BJ (cell line): ENCODE results near the gene DPM3. TPM values are rescaled to one million over a fixed set of nuclear protein-coding genes. Genes with fewer than 3 reads are reported as not detected.
"Not testable (repeated sequence)": the region's sequence is repeated elsewhere in the genome, so short reads cannot be mapped to it uniquely, and the experiment has no call there.

Experiments used
- CTCF ChIA-PET: fragments of 350-600 bp; formaldehyde crosslinking; extraction: SDS; loops from one replicate; lab custom pipeline; 2021; ENCODE audit warnings: antibody characterized with exemption, inconsistent platforms; lab: Yijun Ruan, JAX
- POLR2A ChIA-PET: fragments of 300-600 bp; sonication (Branson Sonifier 250); formaldehyde crosslinking; extraction: SDS; loops from one replicate; lab custom pipeline; 2021; ENCODE audit warnings: antibody characterized with exemption; lab: Charles Lee
- DNase-seq: peaks from one replicate; pipeline ENCODE4 v3.0.0-alpha.2; 2011; ENCODE audit warnings: low read depth
- H3K27me3 ChIP-seq: 2 replicates; pipeline ENCODE4 v1.6.0; 2011; ENCODE audit warnings: low read length; ENCODE audit not compliant: control insufficient read depth, insufficient read depth
- H3K36me3 ChIP-seq: 2 replicates; pipeline ENCODE4 v1.5.1; 2011; ENCODE audit warnings: low read length; ENCODE audit not compliant: control insufficient read depth, insufficient read depth
- H3K4me3 ChIP-seq: 2 replicates; pipeline ENCODE4 v1.5.1; 2011; ENCODE audit warnings: low read depth, mild to moderate bottlenecking, control low read depth, low read length
- polyA plus RNA-seq: library from polyadenylated mRNA; depleted of rRNA; stranded (reverse); fragments of >200 nt; gene quantifications from 2 replicates; pipeline ENCODE4 v1.2.3, GENCODE V29; 2011
- TF ChIP-seq, protein P1 (sequence below): IDR thresholded peaks from 2 replicates; pipeline ENCODE4 v1.5.1; 2011; ENCODE audit warnings: low read depth, mild to moderate bottlenecking, control low read depth, inconsistent platforms, low read length, moderate library complexity; ENCODE audit not compliant: insufficient read depth

DPM3 gene
- polyA plus RNA-seq, 1 experiment: 34.1 TPM

DNA sequence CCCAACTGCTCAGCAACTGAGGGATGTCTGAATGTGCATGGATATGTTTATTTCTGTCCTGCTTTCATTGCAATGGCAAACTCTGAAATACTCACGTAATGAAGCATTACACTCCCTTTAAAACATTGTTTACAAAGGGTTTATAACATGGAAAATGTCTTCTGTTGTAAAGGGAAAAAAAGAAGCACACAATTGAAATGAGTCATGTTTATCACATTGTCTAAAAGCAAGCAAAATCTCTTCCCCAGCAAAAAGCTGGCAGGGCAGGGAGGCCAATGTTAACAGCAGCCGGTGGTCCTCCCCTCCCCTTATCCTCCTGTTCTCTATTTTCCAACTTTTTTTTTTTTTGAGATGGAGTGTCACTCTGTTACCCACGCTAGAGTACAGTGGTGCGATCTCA lies 16.5 kb downstream of the DPM3 start:
- no peak for DNase-seq
- Histone ChIP-seq H3K36me3 (no peaks in the 10 kb centered on the region), H3K4me3 (no peak overlapping the region), H3K27me3 (peaks cover 51% of the 10 kb centered on the region)
- TF ChIP-seq, protein P1, sequence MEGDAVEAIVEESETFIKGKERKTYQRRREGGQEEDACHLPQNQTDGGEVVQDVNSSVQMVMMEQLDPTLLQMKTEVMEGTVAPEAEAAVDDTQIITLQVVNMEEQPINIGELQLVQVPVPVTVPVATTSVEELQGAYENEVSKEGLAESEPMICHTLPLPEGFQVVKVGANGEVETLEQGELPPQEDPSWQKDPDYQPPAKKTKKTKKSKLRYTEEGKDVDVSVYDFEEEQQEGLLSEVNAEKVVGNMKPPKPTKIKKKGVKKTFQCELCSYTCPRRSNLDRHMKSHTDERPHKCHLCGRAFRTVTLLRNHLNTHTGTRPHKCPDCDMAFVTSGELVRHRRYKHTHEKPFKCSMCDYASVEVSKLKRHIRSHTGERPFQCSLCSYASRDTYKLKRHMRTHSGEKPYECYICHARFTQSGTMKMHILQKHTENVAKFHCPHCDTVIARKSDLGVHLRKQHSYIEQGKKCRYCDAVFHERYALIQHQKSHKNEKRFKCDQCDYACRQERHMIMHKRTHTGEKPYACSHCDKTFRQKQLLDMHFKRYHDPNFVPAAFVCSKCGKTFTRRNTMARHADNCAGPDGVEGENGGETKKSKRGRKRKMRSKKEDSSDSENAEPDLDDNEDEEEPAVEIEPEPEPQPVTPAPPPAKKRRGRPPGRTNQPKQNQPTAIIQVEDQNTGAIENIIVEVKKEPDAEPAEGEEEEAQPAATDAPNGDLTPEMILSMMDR: no peak
- POLR2A ChIA-PET: no interaction called here
- CTCF ChIA-PET: interaction anchor here (0.6 to 2.4 kb wide), 2 partner anchors 27 to 49 kb away, joined by 3 to 6 read pairs; partner anchors contain the start of gene KRTCAP2

GRCh38 chr1:155122308-155122707 lies 18.0 kb downstream of the DPM3 start:
- no peak overlapping the region for H3K4me3 ChIP-seq
- ChIA-PET POLR2A (no interaction called here), CTCF (interaction anchor here (2.4 to 3.5 kb wide), 2 partner anchors 30 to 51 kb away, joined by 6 to 15 read pairs; partner anchors contain the start of gene KRTCAP2)
- H3K36me3 ChIP-seq: no peaks in the 10 kb centered on the region
- TF ChIP-seq, protein P1: no peak
- DNase-seq: no peak
- H3K27me3 ChIP-seq: peaks cover 44% of the 10 kb centered on the region

DNA sequence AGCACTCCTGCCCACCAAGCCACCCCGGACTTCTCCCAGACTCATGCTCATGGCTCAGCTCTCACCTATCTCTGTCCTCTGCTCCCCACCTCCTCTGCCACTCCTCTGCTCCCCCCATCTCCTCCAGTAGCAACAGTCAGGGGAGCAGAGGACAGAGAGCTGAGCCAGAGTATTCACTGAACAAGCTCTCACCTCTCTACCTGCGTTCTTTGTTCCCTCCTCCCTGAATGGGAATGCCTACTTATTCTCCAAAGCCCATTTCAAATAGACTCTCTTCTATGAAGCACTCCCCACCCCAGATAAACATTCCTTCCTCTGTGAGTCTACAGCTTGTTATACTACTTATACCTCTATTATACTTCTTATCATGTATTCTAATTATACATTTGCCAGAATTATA lies 19.1 kb downstream of the DPM3 start:
- TF ChIP-seq, protein P1: no peak
- no peak for DNase-seq
- H3K4me3 ChIP-seq: no peak overlapping the region
- CTCF ChIA-PET: interaction anchor here (1.2 to 3.5 kb wide), 2 partner anchors 29 to 48 kb away, joined by 6 to 15 read pairs; no protein-coding TSS in a partner anchor
- POLR2A ChIA-PET: no interaction called here
- H3K27me3 ChIP-seq: peaks cover 36% of the 10 kb centered on the region
- no peaks in the 10 kb centered on the region for H3K36me3 ChIP-seq

DNA sequence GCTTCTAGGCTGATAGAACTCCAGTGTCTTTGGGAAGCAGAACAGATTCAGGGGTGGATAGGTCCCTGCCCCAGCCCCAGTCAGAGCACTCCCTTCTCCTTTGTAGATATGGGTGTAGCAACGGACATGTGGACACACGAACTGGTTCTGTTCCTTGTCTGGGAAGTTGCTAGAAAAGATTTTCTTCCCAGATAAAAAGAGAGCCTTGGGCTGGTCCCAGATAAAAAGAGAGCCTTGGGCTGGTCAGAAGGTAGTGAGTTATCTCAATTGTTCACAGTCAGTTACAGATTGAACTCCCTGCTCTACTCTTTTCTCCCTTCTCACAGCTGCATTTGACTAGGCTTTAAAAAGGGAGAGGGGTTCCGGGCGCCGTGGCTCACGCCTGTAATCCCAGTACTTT lies 20.1 kb downstream of the DPM3 start:
- no peaks in the 10 kb centered on the region for H3K36me3 ChIP-seq
- CTCF ChIA-PET: interaction anchor here (0.5 to 3.5 kb wide), 6 partner anchors 26 to 369 kb away, joined by 3 to 15 read pairs (median 4); no protein-coding TSS in a partner anchor
- POLR2A ChIA-PET: no interaction called here
- TF ChIP-seq, protein P1: no peak
- H3K4me3 ChIP-seq: no peak overlapping the region
- no peak for DNase-seq
- H3K27me3 ChIP-seq: peaks cover 30% of the 10 kb centered on the region

DNA sequence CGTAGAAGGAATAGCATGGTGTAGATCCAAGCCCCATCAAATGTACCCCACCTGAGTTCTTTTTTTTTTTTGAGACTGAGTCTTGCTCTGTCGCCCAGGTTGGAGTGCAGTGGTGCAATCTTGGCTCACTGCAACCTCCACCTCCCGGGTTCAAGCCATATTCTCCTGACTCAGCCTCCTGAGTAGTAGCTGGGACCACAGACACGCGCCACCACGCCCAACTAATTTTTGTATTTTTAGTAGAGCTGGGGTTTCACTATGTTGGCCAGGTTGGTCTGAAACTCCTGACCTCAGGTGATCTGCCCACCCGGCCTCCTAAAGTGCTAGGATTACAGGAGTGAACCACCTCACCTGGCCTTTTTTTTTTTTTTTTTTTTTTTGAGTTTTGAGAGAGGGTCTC lies 22.2 kb downstream of the DPM3 start:
- H3K27me3 ChIP-seq: peaks cover 26% of the 10 kb centered on the region
- H3K4me3 ChIP-seq, H3K36me3 ChIP-seq, DNase-seq, POLR2A ChIA-PET: not testable (repeated sequence)
- CTCF ChIA-PET: interaction anchor here (1.4 to 4.0 kb wide), 2 partner anchors 26 to 49 kb away, joined by 9 to 11 read pairs; no protein-coding TSS in a partner anchor

DNA sequence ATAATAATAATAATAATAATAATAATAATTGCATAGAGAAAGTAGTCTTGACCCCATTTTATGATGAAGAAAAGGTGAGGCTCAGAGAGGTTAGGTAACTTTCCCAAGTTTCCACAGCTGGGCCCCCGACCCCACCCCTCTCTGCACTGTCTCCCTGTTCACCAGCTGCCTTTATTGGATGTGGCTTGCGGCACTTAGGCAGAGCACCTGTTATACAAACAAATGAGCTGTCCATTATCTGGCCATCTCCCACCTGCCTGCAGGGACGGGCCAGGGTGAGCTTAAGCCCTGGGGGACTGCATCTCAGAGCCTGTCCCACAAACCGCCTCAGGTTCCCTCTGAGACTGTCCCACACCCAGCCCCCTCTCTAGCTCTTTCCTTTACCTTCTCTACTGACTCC lies 22.7 kb downstream of the DPM3 start:
- no peak overlapping the region for H3K4me3 ChIP-seq
- POLR2A ChIA-PET: interaction anchor here (0.6 kb wide), 1 partner anchor 16 kb away, joined by 3 read pairs; no protein-coding TSS in a partner anchor
- TF ChIP-seq, protein P1: no peak
- H3K27me3 ChIP-seq: peaks cover 26% of the 10 kb centered on the region
- no peaks in the 10 kb centered on the region for H3K36me3 ChIP-seq
- CTCF ChIA-PET: interaction anchor here (1.0 to 4.0 kb wide), 3 partner anchors 26 to 100 kb away, joined by 3 to 11 read pairs (median 9); no protein-coding TSS in a partner anchor
- DNase-seq: no peak
